Smooth muscle cell (in vitro differentiated cells): ENCODE data around the gene LCP2. TPM values are rescaled to one million over a fixed set of nuclear protein-coding genes. Genes with fewer than 3 reads are reported as not detected.

ENCODE experiments used
- DNase-seq: peaks from one replicate; lab custom pipeline; 2025; ENCODE audit not compliant: unreplicated experiment; lab: John Stamatoyannopoulos, UW
- H2AFZ ChIP-seq: fragments of 200-600 bp; sonication (generic); 2 replicates; pipeline ENCODE4 v1.6.0; 2016; ENCODE audit warnings: antibody characterized with exemption, low read depth, mild to moderate bottlenecking
- H3F3A ChIP-seq: fragments of 200-600 bp; sonication (generic); 2 replicates; pipeline ENCODE4 v1.6.0; 2017; ENCODE audit warnings: antibody characterized with exemption, low read depth
- H3K27ac ChIP-seq: fragments of 200-600 bp; sonication (generic); 2 replicates; pipeline ENCODE4 v1.5.1; 2016; ENCODE audit warnings: low read depth, mild to moderate bottlenecking
- H3K27me3 ChIP-seq: fragments of 200-600 bp; sonication (generic); 2 replicates; pipeline ENCODE4 v1.6.1; 2016; ENCODE audit warnings: low read depth, mild to moderate bottlenecking
- H3K36me3 ChIP-seq: fragments of 200-600 bp; sonication (generic); 2 replicates; pipeline ENCODE4 v1.5.1; 2016; ENCODE audit warnings: low read depth
- H3K4me1 ChIP-seq: fragments of 200-600 bp; sonication (generic); 2 replicates; pipeline ENCODE4 v1.5.1; 2016; ENCODE audit warnings: low read depth
- H3K4me2 ChIP-seq: fragments of 200-600 bp; sonication (generic); 2 replicates; pipeline ENCODE4 v1.6.0; 2016; ENCODE audit warnings: mild to moderate bottlenecking
- H3K4me3 ChIP-seq: fragments of 200-600 bp; sonication (generic); 2 replicates; pipeline ENCODE4 v1.5.1; 2016; ENCODE audit warnings: mild to moderate bottlenecking
- H3K79me2 ChIP-seq: fragments of 200-600 bp; sonication (generic); 2 replicates; pipeline ENCODE4 v1.6.0; 2016; ENCODE audit warnings: low read depth, mild to moderate bottlenecking
- H3K9ac ChIP-seq: fragments of 200-600 bp; sonication (generic); 2 replicates; pipeline ENCODE4 v1.6.0; 2016; ENCODE audit warnings: low read depth
- H3K9me3 ChIP-seq: fragments of 200-600 bp; sonication (generic); replicated peaks from 2 replicates; pipeline ENCODE4 v1.5.1; 2016; ENCODE audit warnings: low read depth
- H4K20me1 ChIP-seq: fragments of 200-600 bp; sonication (generic); 2 replicates; pipeline ENCODE4 v1.6.0; 2016; ENCODE audit warnings: low read depth
- WGBS: methylation state at CpG from one replicate; pipeline ENCODE4 v1.1.7; 2016; ENCODE audit warnings: low lambda C conversion rate; 5-methylcytosine and 5-hydroxymethylcytosine counted together
- polyA plus RNA-seq: library from polyadenylated mRNA; unstranded; fragments of >200 nt; fragmentation: Nextera tagmentation; extraction: Ambion mirVana; gene quantifications from 2 replicates; pipeline ENCODE4 v1.2.1, GENCODE V29; 2016
- total RNA-seq: library from RNA; depleted of rRNA; stranded (reverse); fragments of >200 nt; gene quantifications from 2 replicates; pipeline ENCODE4 v1.2.3, GENCODE V29; 2014
- TF ChIP-seq, protein P1 (sequence below): fragments of 200-600 bp; sonication (generic); IDR thresholded peaks from 2 replicates; pipeline ENCODE4 v1.5.1; 2017; ENCODE audit warnings: borderline replicate concordance, mild to moderate bottlenecking, antibody characterized with exemption; ENCODE audit not compliant: insufficient read depth, poor library complexity, severe bottlenecking

Gene LCP2
- total and polyA plus RNA-seq, 2 experiments from 2014 or later = 0.45 to 2.7 TPM

DNA sequence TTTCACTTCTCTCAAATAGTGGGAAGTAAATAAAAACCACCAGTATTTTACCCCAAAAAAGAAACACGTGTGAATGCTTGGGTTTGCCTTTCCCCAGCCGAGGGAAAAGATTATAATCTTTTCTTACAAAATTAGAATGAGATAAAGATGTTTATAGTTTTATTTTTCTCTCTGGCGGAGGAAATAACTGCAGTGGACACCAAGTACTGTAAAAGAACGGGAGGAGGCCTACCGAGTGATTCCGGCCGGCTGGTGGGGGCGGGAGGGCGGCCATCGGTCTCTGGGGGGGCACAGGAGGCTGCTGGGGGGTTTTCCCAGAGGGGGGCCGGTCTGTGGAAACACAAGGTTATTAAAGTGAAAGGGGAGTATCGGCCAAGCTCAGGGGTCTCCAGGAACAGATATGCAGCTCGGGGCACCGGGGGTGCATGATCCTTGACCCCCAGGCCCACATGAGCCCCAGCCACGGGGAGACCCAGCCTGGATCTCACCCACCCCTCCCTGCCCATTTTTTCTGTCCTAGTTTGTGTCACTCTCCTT, 29.4 kb downstream of the LCP2 start:
- H3K4me1 ChIP-seq = peaks cover 31% of the 10 kb centered on the region
- H3K79me2 ChIP-seq = no peaks in the 10 kb centered on the region
- WGBS = 74% methylated on average over 15 of the region's 15 CpGs
- no peaks in the 10 kb centered on the region for H3K36me3 ChIP-seq
- H3K4me2 ChIP-seq = peak overlapping the region; percentile 76
- H3K27me3 ChIP-seq = no peaks in the 10 kb centered on the region
- TF ChIP-seq, protein P1, sequence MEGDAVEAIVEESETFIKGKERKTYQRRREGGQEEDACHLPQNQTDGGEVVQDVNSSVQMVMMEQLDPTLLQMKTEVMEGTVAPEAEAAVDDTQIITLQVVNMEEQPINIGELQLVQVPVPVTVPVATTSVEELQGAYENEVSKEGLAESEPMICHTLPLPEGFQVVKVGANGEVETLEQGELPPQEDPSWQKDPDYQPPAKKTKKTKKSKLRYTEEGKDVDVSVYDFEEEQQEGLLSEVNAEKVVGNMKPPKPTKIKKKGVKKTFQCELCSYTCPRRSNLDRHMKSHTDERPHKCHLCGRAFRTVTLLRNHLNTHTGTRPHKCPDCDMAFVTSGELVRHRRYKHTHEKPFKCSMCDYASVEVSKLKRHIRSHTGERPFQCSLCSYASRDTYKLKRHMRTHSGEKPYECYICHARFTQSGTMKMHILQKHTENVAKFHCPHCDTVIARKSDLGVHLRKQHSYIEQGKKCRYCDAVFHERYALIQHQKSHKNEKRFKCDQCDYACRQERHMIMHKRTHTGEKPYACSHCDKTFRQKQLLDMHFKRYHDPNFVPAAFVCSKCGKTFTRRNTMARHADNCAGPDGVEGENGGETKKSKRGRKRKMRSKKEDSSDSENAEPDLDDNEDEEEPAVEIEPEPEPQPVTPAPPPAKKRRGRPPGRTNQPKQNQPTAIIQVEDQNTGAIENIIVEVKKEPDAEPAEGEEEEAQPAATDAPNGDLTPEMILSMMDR = no peak
- H3K9ac ChIP-seq = no peak overlapping the region
- DNase-seq = no peak
- H3K27ac ChIP-seq = no peak overlapping the region
- no peak overlapping the region for H3K4me3 ChIP-seq
- no peaks in the 10 kb centered on the region for H4K20me1 ChIP-seq
- no peaks in the 10 kb centered on the region for H3F3A ChIP-seq
- no peaks in the 10 kb centered on the region for H3K9me3 ChIP-seq
- peak overlapping the region; percentile 42 for H2AFZ ChIP-seq

DNA sequence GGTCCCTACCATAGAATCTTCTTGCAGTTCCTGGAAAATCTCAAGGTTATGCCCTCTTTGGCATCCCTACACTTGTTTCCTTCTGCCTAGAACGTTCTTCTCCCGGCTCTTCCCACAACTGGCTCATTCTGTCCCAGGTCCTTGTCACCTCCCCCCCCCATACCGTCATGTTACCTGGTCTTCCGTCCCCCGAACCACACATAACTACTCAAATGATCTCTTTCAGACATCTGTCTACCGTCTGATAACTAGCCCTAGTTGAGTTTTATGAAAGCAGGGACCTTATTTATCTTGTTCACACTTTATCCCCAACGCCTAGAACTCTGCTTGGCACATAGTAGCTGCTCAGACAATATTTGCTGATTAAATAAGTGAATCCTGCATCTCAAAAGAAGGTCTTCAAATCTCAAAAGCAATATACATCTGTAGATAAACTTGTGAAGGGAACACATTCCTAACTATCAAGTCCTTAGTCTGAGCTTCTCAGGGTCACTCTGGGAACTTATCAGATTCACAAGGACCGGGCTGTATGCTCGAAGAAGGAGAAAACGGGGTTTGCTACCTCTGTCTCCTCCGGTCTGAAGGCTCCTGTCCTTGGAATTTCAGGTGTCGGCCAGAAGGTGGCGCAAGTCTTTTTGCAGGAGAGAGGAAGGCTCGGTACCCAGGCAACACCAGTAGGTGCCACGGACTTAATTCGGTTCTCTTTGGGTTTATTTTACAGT, 30.0 kb downstream of the LCP2 start:
- peak overlapping the region; percentile 42 for H2AFZ ChIP-seq
- H3K9me3 ChIP-seq = no peaks in the 10 kb centered on the region
- H3K27ac ChIP-seq = no peak overlapping the region
- H3K4me3 ChIP-seq = no peak overlapping the region
- no peaks in the 10 kb centered on the region for H3F3A ChIP-seq
- TF ChIP-seq, protein P1 = peak; percentile 79
- no peaks in the 10 kb centered on the region for H3K27me3 ChIP-seq
- no peaks in the 10 kb centered on the region for H3K79me2 ChIP-seq
- 45% methylated on average over 16 of the region's 16 CpGs for WGBS
- peak; percentile 10 for DNase-seq
- H3K36me3 ChIP-seq = no peaks in the 10 kb centered on the region
- no peaks in the 10 kb centered on the region for H4K20me1 ChIP-seq
- H3K9ac ChIP-seq = no peak overlapping the region
- H3K4me1 ChIP-seq = peaks cover 31% of the 10 kb centered on the region
- peak overlapping the region; percentile 76 for H3K4me2 ChIP-seq

DNA sequence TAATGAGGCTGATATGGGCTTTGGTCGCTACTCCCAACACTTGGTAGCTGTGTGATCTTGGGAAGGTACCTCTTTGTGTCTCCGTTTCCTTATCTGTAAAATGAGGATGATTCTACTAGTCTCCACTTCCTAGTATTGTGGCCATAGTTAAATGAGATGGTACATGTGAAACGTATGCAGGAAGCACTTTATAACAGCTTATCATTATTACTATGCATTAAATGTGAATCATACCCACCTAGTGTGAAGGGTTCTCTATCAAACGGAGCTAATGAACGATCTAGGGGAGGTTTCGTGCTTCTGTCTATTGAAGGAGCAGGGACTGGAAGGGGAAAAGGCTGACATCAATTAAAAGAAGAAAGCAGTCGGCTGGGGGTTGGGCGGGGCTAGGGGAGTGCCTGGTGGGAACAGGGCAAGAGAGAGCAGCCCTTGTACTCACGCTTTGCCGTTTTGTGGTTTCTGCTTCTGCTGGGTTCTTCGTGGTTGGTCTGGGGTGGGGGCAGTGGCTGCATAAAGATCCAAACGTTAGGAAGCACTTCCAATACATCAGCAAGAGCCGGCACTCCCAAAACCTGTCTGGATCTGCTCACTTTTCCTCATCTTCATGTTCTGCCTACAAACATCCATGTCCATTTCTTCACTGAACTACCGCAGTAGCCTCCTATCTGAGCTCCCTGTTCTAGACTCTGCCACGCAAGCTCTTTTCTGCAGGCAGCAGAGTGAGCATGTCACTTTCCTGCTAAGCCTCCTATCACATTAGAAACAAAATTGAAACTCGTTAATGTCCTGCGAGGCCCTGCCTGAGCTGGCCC, 30.8 kb downstream of the LCP2 start:
- H3K9ac ChIP-seq = no peak overlapping the region
- TF ChIP-seq, protein P1 = no peak
- no peaks in the 10 kb centered on the region for H3K79me2 ChIP-seq
- peaks cover 31% of the 10 kb centered on the region for H3K4me1 ChIP-seq
- H3K36me3 ChIP-seq = no peaks in the 10 kb centered on the region
- no peaks in the 10 kb centered on the region for H4K20me1 ChIP-seq
- no peaks in the 10 kb centered on the region for H3F3A ChIP-seq
- no peak overlapping the region for H2AFZ ChIP-seq
- WGBS = 50% methylated on average over 17 of the region's 17 CpGs
- no peak overlapping the region for H3K4me3 ChIP-seq
- no peaks in the 10 kb centered on the region for H3K9me3 ChIP-seq
- H3K27me3 ChIP-seq = no peaks in the 10 kb centered on the region
- H3K4me2 ChIP-seq = peak overlapping the region; percentile 76
- H3K27ac ChIP-seq = no peak overlapping the region
- DNase-seq = no peak
